ENCODE measurements around the gene FBXL17.

Gene FBXL17

DNA sequence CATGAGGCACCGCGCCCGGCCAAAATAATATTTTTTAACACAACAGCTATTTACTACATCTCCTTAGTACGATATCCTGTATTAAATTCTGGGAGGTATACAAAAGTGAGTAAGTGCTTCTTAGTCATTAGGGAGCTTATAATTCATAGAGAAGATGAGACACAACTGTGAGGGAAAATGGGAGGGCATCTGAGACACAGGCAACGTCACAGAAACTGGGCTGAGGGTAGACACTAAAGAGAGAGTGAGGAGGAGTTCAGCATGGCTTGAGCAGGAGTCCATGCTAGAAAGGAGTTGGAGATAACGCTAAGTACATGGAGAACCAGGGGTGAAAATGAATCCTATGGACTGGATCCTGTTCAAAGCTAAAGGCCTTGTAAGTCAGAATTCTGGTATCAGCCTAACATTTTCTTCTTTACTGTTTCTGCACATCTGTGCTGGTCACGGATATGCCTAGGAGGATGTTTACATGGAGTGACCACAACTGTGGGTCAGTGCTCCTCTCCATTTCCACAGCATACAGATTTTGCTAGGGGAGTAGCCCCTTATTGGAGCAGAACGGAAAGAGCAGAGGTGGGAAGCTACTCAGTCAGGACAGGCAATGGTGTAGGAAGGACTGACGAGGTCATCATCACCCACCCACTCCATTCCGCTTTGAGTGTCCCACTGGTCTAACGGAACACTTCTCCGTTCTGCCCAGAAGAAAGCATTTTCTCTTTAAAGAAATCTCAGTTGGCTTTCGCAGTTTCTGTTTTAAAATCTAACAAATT lies 400.8 kb downstream of the FBXL17 start:
- H2AFZ ChIP-seq (ENCODE audit: low read depth, low read length) = no peak overlapping the region

DNA sequence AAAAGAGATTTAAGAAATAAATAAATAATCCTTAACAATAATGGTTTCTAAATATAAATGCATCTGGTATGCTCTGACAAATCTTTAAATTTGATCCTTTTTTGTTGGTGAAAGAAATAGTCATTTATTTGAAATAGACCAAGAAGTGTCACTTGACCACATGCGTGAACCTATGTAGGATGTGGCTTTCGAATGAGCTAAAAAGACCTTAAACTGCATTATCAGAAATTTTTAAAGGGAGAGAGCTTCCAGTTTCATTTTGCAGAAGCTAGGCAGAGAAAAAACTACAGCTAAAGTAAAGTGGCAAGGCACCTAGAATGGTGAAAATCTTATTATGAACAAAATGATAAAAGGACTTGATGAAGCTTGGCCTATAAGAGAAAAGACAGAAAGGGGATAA lies 402.0 kb downstream of the FBXL17 start:
- H3K9ac ChIP-seq (ENCODE audit: low read length) = no peak overlapping the region
- H3K9me3 ChIP-seq (ENCODE audit: insufficient read depth, low read length) = no peaks in the 10 kb centered on the region
- no peaks in the 10 kb centered on the region for H4K20me1 ChIP-seq (ENCODE audit: insufficient read depth, low read length)
- H3K4me3 ChIP-seq (ENCODE audit: low read length) = no peak overlapping the region
- no peaks in the 10 kb centered on the region for H3K79me2 ChIP-seq (ENCODE audit: low read length)
- H3K36me3 ChIP-seq (replicated peaks; ENCODE audit: low read depth, low read length) = no peaks in the 10 kb centered on the region
- no peak overlapping the region for H3K27ac ChIP-seq (ENCODE audit: low read length)
- TF ChIP-seq, protein P1, sequence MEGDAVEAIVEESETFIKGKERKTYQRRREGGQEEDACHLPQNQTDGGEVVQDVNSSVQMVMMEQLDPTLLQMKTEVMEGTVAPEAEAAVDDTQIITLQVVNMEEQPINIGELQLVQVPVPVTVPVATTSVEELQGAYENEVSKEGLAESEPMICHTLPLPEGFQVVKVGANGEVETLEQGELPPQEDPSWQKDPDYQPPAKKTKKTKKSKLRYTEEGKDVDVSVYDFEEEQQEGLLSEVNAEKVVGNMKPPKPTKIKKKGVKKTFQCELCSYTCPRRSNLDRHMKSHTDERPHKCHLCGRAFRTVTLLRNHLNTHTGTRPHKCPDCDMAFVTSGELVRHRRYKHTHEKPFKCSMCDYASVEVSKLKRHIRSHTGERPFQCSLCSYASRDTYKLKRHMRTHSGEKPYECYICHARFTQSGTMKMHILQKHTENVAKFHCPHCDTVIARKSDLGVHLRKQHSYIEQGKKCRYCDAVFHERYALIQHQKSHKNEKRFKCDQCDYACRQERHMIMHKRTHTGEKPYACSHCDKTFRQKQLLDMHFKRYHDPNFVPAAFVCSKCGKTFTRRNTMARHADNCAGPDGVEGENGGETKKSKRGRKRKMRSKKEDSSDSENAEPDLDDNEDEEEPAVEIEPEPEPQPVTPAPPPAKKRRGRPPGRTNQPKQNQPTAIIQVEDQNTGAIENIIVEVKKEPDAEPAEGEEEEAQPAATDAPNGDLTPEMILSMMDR (IDR thresholded peaks at IDR 0.05; ENCODE audit: low read depth, low read length) = no peak
- TF ChIP-seq EZH2phosphoT487 (IDR thresholded peaks at IDR 0.05; ENCODE audit: low read depth) = no peak
- no peaks in the 10 kb centered on the region for H3K4me1 ChIP-seq (ENCODE audit: low read length)
- H3K27me3 ChIP-seq (ENCODE audit: low read depth, low read length) = no peaks in the 10 kb centered on the region
- H3K4me2 ChIP-seq (ENCODE audit: low read length) = no peak overlapping the region
- no peak overlapping the region for H2AFZ ChIP-seq (ENCODE audit: low read depth, low read length)

More for the DNA sequence above, 400.8 kb downstream of the FBXL17 start:
- no peak for TF ChIP-seq EZH2phosphoT487 (IDR thresholded peaks at IDR 0.05; ENCODE audit: low read depth)
- TF ChIP-seq, protein P1 (IDR thresholded peaks at IDR 0.05; ENCODE audit: low read depth, low read length) = no peak
- H3K79me2 ChIP-seq (ENCODE audit: low read length) = no peaks in the 10 kb centered on the region
- H3K27ac ChIP-seq (ENCODE audit: low read length) = no peak overlapping the region
- H3K27me3 ChIP-seq (ENCODE audit: low read depth, low read length) = no peaks in the 10 kb centered on the region
- H3K4me3 ChIP-seq (ENCODE audit: low read length) = no peak overlapping the region
- H3K4me2 ChIP-seq (ENCODE audit: low read length) = no peak overlapping the region
- no peaks in the 10 kb centered on the region for H4K20me1 ChIP-seq (ENCODE audit: insufficient read depth, low read length)
- no peak overlapping the region for H3K9ac ChIP-seq (ENCODE audit: low read length)
- H3K36me3 ChIP-seq (replicated peaks; ENCODE audit: low read depth, low read length) = no peaks in the 10 kb centered on the region
- H3K4me1 ChIP-seq (ENCODE audit: low read length) = no peaks in the 10 kb centered on the region
- no peaks in the 10 kb centered on the region for H3K9me3 ChIP-seq (ENCODE audit: insufficient read depth, low read length)

DNA sequence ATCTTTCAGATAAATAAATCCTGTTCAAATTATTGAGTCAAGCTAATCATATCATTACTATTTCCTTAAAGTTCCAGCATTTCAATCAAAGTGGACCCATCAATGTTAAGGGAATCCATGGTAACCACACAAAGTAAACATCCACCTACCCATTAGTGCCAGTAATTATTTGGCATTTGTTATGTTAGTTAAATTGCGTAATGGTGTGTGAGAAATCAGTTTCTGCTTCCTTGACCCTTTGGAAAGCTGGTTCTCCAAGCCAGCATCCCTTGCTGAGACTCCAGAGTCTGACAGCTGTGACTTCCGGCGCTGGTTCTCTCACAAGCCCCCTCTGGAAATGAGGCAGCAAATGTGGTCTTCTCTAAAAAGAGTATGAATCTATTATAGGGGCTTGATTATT lies 402.6 kb downstream of the FBXL17 start:
- H3K9ac ChIP-seq (ENCODE audit: low read length) = no peak overlapping the region
- no peaks in the 10 kb centered on the region for H3K79me2 ChIP-seq (ENCODE audit: low read length)
- H3K9me3 ChIP-seq (ENCODE audit: insufficient read depth, low read length) = no peaks in the 10 kb centered on the region
- no peaks in the 10 kb centered on the region for H4K20me1 ChIP-seq (ENCODE audit: insufficient read depth, low read length)
- no peaks in the 10 kb centered on the region for H3K27me3 ChIP-seq (ENCODE audit: low read depth, low read length)
- no peak overlapping the region for H2AFZ ChIP-seq (ENCODE audit: low read depth, low read length)
- H3K4me3 ChIP-seq (ENCODE audit: low read length) = no peak overlapping the region
- H3K27ac ChIP-seq (ENCODE audit: low read length) = no peak overlapping the region
- no peaks in the 10 kb centered on the region for H3K4me1 ChIP-seq (ENCODE audit: low read length)
- TF ChIP-seq EZH2phosphoT487 (IDR thresholded peaks at IDR 0.05; ENCODE audit: low read depth) = no peak
- H3K36me3 ChIP-seq (replicated peaks; ENCODE audit: low read depth, low read length) = no peaks in the 10 kb centered on the region
- no peak overlapping the region for H3K4me2 ChIP-seq (ENCODE audit: low read length)

DNA sequence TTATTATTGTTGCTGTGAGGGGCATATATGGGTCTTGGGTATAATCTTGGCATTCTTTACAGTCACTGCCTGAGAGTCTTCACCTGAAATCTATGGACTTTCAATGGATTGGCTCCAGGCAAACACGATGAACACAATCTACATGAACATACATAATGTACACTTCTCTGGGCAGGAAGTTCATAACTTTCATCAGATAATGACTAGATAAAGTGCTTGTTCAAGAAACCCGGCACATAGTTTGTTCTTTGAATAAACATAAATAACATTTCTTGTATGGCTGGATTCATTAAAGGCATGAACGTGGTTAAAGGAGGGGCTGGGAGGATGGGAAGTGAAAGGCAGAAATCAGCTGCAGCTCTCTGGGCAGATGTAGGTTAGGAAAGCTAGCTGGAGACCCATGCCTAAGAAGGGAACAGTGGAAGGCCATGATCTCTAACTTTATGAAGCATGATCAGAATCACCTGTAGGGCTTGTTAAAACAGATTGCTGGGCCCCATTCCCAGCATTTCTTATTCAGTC lies 404.3 kb downstream of the FBXL17 start:
- Histone ChIP-seq H3K79me2 (ENCODE audit: low read length) (no peaks in the 10 kb centered on the region), H3K4me3 (ENCODE audit: low read length) (no peak overlapping the region), H4K20me1 (ENCODE audit: insufficient read depth, low read length) (no peaks in the 10 kb centered on the region), H2AFZ (ENCODE audit: low read depth, low read length) (no peak overlapping the region), H3K9me3 (ENCODE audit: insufficient read depth, low read length) (no peaks in the 10 kb centered on the region), H3K27ac (ENCODE audit: low read length) (no peak overlapping the region), H3K36me3 (replicated peaks; ENCODE audit: low read depth, low read length) (no peaks in the 10 kb centered on the region), H3K9ac (ENCODE audit: low read length) (no peak overlapping the region), H3K4me1 (ENCODE audit: low read length) (no peaks in the 10 kb centered on the region), H3K27me3 (ENCODE audit: low read depth, low read length) (no peaks in the 10 kb centered on the region), H3K4me2 (ENCODE audit: low read length) (no peak overlapping the region)
- TF ChIP-seq EZH2phosphoT487 (IDR thresholded peaks at IDR 0.05; ENCODE audit: low read depth) = no peak
- TF ChIP-seq, protein P1 (IDR thresholded peaks at IDR 0.05; ENCODE audit: low read depth, low read length) = no peak

Data from OCI-LY3 (cell line).